Cardiac fibroblast (primary cell): Measurements from ENCODE around the gene NRXN3.

Source experiments
- DNase-seq, 2 donors: peaks; one replicate each; pipeline versions ENCODE4 v3.0.0 to v3.0.0-alpha.2; 2010; ENCODE audit warnings: low read depth in 2 of 2
- H3K4me3 ChIP-seq, 2 donors: replicated peaks in 1 of 2; 1 replicate in 1 of 2; 2 replicates in 1 of 2; pipeline ENCODE4 v1.5.1; 2011; ENCODE audit warnings: low read depth in 2 of 2, low read length in 2 of 2, mild to moderate bottlenecking in 2 of 2, moderate library complexity in 1 of 2
- TF ChIP-seq, protein P1 (sequence below): IDR thresholded peaks from one replicate; pipeline ENCODE4 v1.5.1; 2011; ENCODE audit warnings: low read depth, mild to moderate bottlenecking, low read length, inconsistent platforms

Gene NRXN3

DNA sequence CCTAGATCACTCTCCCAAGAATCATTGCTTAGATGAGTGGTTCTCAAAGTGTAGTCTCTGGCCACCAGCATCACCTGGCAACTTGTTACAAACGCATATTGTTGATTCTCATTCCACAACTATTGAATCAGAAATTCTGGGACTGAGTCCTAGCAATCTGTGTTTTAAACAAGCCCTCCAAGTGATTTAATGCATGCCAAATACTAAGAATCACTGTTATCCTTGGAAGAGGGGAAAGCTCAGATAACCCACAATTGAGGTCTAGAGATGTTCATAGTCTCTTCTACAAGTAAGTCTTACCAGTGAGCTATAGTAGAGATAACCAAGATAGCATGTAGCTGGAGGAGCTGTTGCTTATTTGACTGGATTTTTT, 1374.5 kb downstream of the NRXN3 start:
- TF ChIP-seq, protein P1, sequence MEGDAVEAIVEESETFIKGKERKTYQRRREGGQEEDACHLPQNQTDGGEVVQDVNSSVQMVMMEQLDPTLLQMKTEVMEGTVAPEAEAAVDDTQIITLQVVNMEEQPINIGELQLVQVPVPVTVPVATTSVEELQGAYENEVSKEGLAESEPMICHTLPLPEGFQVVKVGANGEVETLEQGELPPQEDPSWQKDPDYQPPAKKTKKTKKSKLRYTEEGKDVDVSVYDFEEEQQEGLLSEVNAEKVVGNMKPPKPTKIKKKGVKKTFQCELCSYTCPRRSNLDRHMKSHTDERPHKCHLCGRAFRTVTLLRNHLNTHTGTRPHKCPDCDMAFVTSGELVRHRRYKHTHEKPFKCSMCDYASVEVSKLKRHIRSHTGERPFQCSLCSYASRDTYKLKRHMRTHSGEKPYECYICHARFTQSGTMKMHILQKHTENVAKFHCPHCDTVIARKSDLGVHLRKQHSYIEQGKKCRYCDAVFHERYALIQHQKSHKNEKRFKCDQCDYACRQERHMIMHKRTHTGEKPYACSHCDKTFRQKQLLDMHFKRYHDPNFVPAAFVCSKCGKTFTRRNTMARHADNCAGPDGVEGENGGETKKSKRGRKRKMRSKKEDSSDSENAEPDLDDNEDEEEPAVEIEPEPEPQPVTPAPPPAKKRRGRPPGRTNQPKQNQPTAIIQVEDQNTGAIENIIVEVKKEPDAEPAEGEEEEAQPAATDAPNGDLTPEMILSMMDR, result no peak
- DNase-seq, result peak; percentile 33 to 80
- no peak overlapping the region for H3K4me3 ChIP-seq

DNA sequence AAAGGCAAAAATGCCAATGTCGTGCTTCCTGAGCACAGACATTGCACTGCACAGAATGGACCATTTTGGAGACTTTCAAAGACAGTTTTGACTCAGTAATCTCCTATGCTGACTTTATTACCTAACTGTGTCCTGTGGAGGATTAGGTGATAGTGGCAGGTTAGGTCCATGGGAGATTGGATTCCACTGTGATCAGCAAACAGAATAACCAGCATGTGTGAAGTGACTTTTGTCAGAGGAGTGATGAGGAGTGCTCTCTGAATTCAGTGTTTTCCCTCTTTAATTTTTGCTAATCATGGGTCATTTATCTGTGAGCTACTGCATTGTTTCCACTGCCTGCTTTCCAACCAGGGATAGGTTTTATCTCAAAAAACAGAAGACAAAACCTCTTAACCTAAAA, 1378.7 kb downstream of the NRXN3 start:
- no peak overlapping the region for H3K4me3 ChIP-seq
- TF ChIP-seq, protein P1, result no peak
- DNase-seq, result no peak

DNA sequence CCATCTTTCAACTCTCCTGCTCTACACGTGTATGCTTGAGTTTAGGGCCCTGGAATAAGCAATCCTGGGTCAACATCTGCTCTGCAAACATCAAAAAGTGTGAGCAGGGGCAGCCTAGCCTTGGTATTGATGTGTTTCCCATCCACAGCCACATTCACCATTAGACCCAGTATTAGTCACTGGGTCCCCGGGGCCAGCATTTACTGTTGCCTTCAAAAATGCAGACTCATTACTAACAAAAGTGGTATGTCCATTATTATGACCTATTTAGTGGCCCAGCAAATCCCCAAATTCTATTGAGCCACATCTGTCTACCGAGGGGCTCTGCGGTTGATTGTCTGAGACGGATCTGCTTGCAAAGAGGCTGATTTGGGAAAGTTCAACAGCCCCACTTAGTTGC, 1379.3 kb downstream of the NRXN3 start:
- H3K4me3 ChIP-seq, result no peak overlapping the region
- peak in 1 of 2 donors; percentile 73 for DNase-seq
- TF ChIP-seq, protein P1, result no peak

DNA sequence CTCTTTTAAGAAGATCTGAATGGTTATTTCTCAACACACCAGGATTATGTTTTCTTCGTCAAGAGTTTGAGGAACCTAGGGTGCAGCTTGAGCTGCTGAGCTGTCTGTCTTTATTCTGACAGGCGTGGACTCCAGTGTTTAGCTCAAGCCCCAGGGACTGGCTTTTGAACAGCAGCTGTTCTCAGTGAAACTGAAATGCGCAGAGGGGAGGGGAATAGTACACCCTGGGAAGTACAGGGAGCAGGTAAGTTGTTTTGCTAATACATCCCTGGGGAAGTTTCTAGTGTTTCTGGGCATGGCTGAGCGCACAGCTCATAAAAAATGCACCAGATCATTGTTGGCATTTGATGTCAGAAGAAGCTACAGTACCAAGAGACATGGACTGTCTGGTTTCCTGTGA, 1381.3 kb downstream of the NRXN3 start:
- H3K4me3 ChIP-seq, result no peak overlapping the region
- no peak for DNase-seq
- TF ChIP-seq, protein P1, result no peak

DNA sequence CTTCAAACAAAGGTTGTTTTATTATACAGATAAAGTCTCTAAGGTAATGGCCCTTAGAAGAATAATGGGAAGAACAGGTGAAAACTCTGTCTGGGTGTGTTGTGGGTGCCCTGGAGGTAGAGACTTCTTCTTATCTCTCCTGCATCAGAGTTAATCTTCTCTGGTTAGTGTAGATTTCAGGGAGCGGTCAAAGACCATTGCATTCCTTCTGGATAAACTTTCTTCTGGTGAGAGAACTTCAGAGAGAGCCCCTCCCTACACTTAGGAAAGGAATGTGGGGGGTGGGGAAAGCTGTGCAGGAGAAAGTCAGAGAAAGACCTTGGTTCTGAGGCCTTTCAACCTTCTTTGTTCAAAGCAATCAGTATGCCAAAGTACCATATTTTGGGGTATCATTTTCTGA, 1382.6 kb downstream of the NRXN3 start:
- TF ChIP-seq, protein P1, result no peak
- DNase-seq, result no peak
- H3K4me3 ChIP-seq, result no peak overlapping the region

DNA sequence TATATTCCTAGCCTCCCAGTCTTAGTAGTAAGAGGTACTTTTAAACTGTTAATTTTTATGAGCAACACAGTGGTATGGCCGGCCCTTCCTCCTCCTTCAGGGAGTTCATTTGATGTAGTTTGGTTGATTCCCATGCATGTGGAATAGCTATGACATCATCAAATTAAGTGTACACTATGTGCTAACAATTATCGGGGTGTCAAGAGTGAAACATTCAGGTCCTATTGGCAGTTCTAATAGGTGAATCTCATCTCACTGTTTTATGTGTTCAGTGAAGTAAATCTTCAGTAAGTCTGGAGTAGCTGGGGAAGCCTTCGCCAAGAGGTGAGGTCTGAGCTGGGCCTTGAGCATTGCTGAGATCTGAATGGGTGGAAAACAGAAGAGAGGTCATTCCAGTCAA, 1384.6 kb downstream of the NRXN3 start:
- no peak overlapping the region for H3K4me3 ChIP-seq
- TF ChIP-seq, protein P1, result no peak
- no peak for DNase-seq

DNA sequence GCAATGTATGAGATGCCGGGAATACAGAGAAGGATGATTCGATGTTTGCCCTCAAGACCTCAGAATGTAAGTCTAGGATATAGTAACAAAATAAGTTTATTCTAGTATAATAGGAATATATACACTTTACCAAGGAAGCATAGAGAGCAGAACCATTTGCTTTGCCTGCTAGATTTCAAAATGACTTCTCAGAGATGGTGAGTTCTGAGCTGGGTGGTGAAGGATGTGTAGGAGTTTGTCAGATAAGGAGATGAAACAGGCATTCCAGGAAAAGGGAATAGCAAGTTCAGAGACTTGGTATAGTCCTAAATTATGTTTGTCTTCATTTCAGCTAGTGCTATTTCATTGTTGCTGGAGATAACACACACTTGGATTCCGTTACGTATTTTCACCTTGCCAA, 1385.3 kb downstream of the NRXN3 start:
- H3K4me3 ChIP-seq, result no peak overlapping the region
- TF ChIP-seq, protein P1, result no peak
- no peak for DNase-seq
